GM12878 (cell line): ENCODE results near the gene RPL31. TPM values are rescaled to one million over a fixed set of nuclear protein-coding genes. Genes with fewer than 3 reads are reported as not detected.

Experiments used
- ATAC-seq: fragments of 200-7000 bp; cut with Tn5 transposase; 3 replicates; pipeline ENCODE4 v1.9.1; 2020; ENCODE audit warnings: mild to moderate bottlenecking, moderate library complexity
- BruUV-seq: library from RNA; stranded (reverse); fragments of 400-500 nt; replicated peaks from 2 replicates; lab custom pipeline; 2021; lab: Mats Ljungman, UMichigan
- CTCF ChIA-PET: fragments of 300-600 bp; sonication (Branson Sonifier 250); formaldehyde crosslinking; extraction: SDS; loops from one replicate; lab custom pipeline; 2021; ENCODE audit warnings: inconsistent platforms; lab: Yijun Ruan, JAX
- POLR2A ChIA-PET: fragments of 350-600 bp; formaldehyde crosslinking; extraction: SDS; loops from one replicate; lab custom pipeline; 2021; ENCODE audit warnings: inconsistent platforms; lab: Charles Lee
- RAD21 ChIA-PET: fragments of 300-600 bp; sonication (Branson Sonifier 250); formaldehyde crosslinking; loops from one replicate; lab custom pipeline; 2023; ENCODE audit warnings: antibody characterized with exemption; ENCODE audit not compliant: unreplicated experiment; lab: Charles Lee
- SMC1A ChIA-PET: fragments of 300-600 bp; sonication (Branson Sonifier 250); formaldehyde crosslinking; loops from one replicate; lab custom pipeline; 2023; ENCODE audit not compliant: unreplicated experiment, uncharacterized antibody; lab: Charles Lee
- DNase-seq: peaks from one replicate; pipeline ENCODE4 v3.0.0-alpha.2; 2011; ENCODE audit warnings: low read depth, low spot score
- FAIRE-seq: peaks from 3 replicates; lab custom pipeline; 2011; peaks lifted over from hg19 to GRCh38; lab: Jason Lieb, UNC
- H2AFZ ChIP-seq: 2 replicates; pipeline ENCODE4 v1.6.0; 2011; ENCODE audit warnings: low read depth, low read length, control low read depth; ENCODE audit not compliant: control insufficient read depth
- H3K27ac ChIP-seq: 2 replicates; pipeline ENCODE4 v1.5.1; 2011; ENCODE audit warnings: control low read depth; ENCODE audit not compliant: control insufficient read depth, insufficient read depth
- H3K27me3 ChIP-seq, 2 experiments: replicated peaks in 1 of 2; 2 replicates each; pipeline versions ENCODE4 v1.6.0 to v1.6.1; 2011; ENCODE audit warnings: low read length in 1 of 2; ENCODE audit not compliant: control insufficient read depth in 2 of 2, insufficient read depth in 2 of 2
- H3K36me3 ChIP-seq, 2 experiments: 2 replicates each; pipeline ENCODE4 v1.5.1; 2011; ENCODE audit warnings: low read length in 1 of 2; ENCODE audit not compliant: control insufficient read depth in 2 of 2, insufficient read depth in 2 of 2
- H3K4me1 ChIP-seq: 2 replicates; pipeline ENCODE4 v1.6.1; 2011; ENCODE audit warnings: mild to moderate bottlenecking, low read length, moderate library complexity, mixed read lengths; ENCODE audit not compliant: control insufficient read depth, insufficient read depth
- H3K4me2 ChIP-seq: 2 replicates; pipeline ENCODE4 v1.6.0; 2011; ENCODE audit warnings: control low read depth; ENCODE audit not compliant: control insufficient read depth, insufficient read depth
- H3K4me3 ChIP-seq: fragments of 200-600 bp; sonication (generic); 2 replicates; pipeline ENCODE4 v1.5.1; 2016
- H3K79me2 ChIP-seq: 2 replicates; pipeline ENCODE4 v1.6.0; 2011; ENCODE audit warnings: low read length; ENCODE audit not compliant: control insufficient read depth, insufficient read depth
- H3K9ac ChIP-seq: 2 replicates; pipeline ENCODE4 v1.8.0; 2011; ENCODE audit warnings: low read length, control low read depth, mixed read lengths; ENCODE audit not compliant: control insufficient read depth, insufficient read depth
- H3K9me3 ChIP-seq: replicated peaks from 3 replicates; pipeline ENCODE4 v1.5.1; 2011; ENCODE audit warnings: mild to moderate bottlenecking, low read length; ENCODE audit not compliant: control insufficient read depth, insufficient read depth
- H4K20me1 ChIP-seq: 2 replicates; pipeline ENCODE4 v1.6.0; 2011; ENCODE audit not compliant: control insufficient read depth, insufficient read depth
- ATF7 ChIP-seq: fragments of 450-650 bp; IDR thresholded peaks from 2 replicates; pipeline ENCODE4 v1.6.1; 2016; ENCODE audit warnings: low read depth, mild to moderate bottlenecking
- BCL11A ChIP-seq: IDR thresholded peaks from 2 replicates; pipeline ENCODE4 v1.6.1; 2011; ENCODE audit warnings: low read depth, low read length
- CBX5 ChIP-seq: sonication (generic); IDR thresholded peaks from 2 replicates; pipeline ENCODE4 v1.6.1; 2016; ENCODE audit warnings: low read depth, moderate library complexity, mild to moderate bottlenecking, inconsistent platforms
- CREM ChIP-seq: IDR thresholded peaks from 2 replicates; pipeline ENCODE4 v1.6.1; 2014; ENCODE audit warnings: antibody characterized with exemption, low read depth
- HDGF ChIP-seq: fragments of 450-650 bp; IDR thresholded peaks from 2 replicates; pipeline ENCODE4 v1.6.1; 2016; ENCODE audit warnings: antibody characterized with exemption
- KDM1A ChIP-seq: fragments of 200-600 bp; sonication (generic); IDR thresholded peaks from 2 replicates; pipeline ENCODE4 v1.6.1; 2016; ENCODE audit warnings: borderline replicate concordance
- NR2F1 ChIP-seq: fragments of 450-650 bp; conservative IDR thresholded peaks from 2 replicates; pipeline ENCODE4 v1.6.1; 2017; ENCODE audit warnings: mild to moderate bottlenecking
- RAD21 ChIP-seq: IDR thresholded peaks from 2 replicates; pipeline ENCODE4 v1.6.1; 2011; ENCODE audit warnings: mild to moderate bottlenecking, low read depth, low read length, moderate library complexity; ENCODE audit not compliant: insufficient read depth
- SIN3A ChIP-seq: IDR thresholded peaks from 2 replicates; pipeline ENCODE4 v1.6.1; 2012; ENCODE audit warnings: low read depth, low read length, improper control_type of control experiment
- SIX5 ChIP-seq: IDR thresholded peaks from 2 replicates; pipeline ENCODE4 v1.6.1; 2011; ENCODE audit warnings: mild to moderate bottlenecking, low read depth, low read length, moderate library complexity; ENCODE audit not compliant: severe bottlenecking
- SMC3 ChIP-seq: IDR thresholded peaks from 2 replicates; pipeline ENCODE4 v1.6.1; 2011; ENCODE audit warnings: low read length, improper control_type of control experiment, borderline replicate concordance
- STAT1 ChIP-seq: fragments of 450-650 bp; conservative IDR thresholded peaks from 2 replicates; pipeline ENCODE4 v1.6.1; 2014; ENCODE audit warnings: antibody characterized with exemption, mild to moderate bottlenecking
- TAF1 ChIP-seq: IDR thresholded peaks from 2 replicates; pipeline ENCODE4 v1.6.1; 2011; ENCODE audit warnings: mild to moderate bottlenecking, low read depth, low read length, borderline replicate concordance
- ZSCAN29 ChIP-seq: fragments of 450-650 bp; IDR thresholded peaks from 2 replicates; pipeline ENCODE4 v1.6.1; 2017; ENCODE audit warnings: mild to moderate bottlenecking, moderate library complexity
- WGBS: methylation state at CpG from one replicate; pipeline ENCODE4 v1.1.6; 2016; ENCODE audit warnings: low lambda C conversion rate; ENCODE audit not compliant: insufficient replicate concordance, insufficient coverage; ENCODE audit errors: missing lambda C conversion rate; 5-methylcytosine and 5-hydroxymethylcytosine counted together
- in situ Hi-C: fragments of 300-500 bp; cut with MboI; formaldehyde crosslinking; loops from 9 replicates; pipeline ENCODE4 v1.14.3; 2018; ENCODE audit warnings: mixed read lengths
- intact Hi-C: fragments of 100-400 bp; cut with micrococcal nuclease; formaldehyde crosslinking; loops from one replicate; pipeline ENCODE4 v1.14.2; 2022; ENCODE audit not compliant: unreplicated experiment
- polyA plus RNA-seq, 11 experiments: library from polyadenylated mRNA; depleted of rRNA in 4 of 11; unstranded in 6 of 11; stranded (reverse) in 5 of 11; fragments of >200 nt; fragmentation: Nextera tagmentation in 4 of 11; fragmentation: Illumina TruSeq in 1 of 11; extraction: Ambion mirVana in 4 of 11; extraction: Trizol in 1 of 11; gene quantifications; 1 replicate in 1 of 11; 2 replicates in 10 of 11; pipeline versions ENCODE4 v1.2.1 to v1.2.3, GENCODE V29; 2011 to 2016; ENCODE audit warnings: inconsistent platforms in 2 of 11, missing spikeins in 2 of 11, low read depth in 1 of 11
- total RNA-seq, 4 experiments: library from RNA; depleted of rRNA in 3 of 4; stranded (reverse); fragments of >200 nt in 3 of 4; fragmentation: Illumina TruSeq in 1 of 4; extraction: Trizol in 1 of 4; gene quantifications; 2 replicates each; pipeline versions ENCODE4 v1.2.1 to v1.2.3, GENCODE V29; 2013 to 2021
- TF ChIP-seq, protein P1 (sequence below): fragments of 450-650 bp; conservative IDR thresholded peaks from 2 replicates; pipeline ENCODE4 v1.6.1; 2017; ENCODE audit warnings: mild to moderate bottlenecking, moderate library complexity
- TF ChIP-seq, protein P2 (sequence below): fragments of 450-650 bp; IDR thresholded peaks from 2 replicates; pipeline ENCODE4 v1.6.1; 2017; ENCODE audit warnings: low read depth, mild to moderate bottlenecking, moderate library complexity

The RPL31 gene
- total and polyA plus RNA-seq, 10 of the 15 experiments (the other 5 are each of a cell fraction or from before 2014, with no cell fraction given): 1,643 to 8,551 (median 2,208) TPM

DNA sequence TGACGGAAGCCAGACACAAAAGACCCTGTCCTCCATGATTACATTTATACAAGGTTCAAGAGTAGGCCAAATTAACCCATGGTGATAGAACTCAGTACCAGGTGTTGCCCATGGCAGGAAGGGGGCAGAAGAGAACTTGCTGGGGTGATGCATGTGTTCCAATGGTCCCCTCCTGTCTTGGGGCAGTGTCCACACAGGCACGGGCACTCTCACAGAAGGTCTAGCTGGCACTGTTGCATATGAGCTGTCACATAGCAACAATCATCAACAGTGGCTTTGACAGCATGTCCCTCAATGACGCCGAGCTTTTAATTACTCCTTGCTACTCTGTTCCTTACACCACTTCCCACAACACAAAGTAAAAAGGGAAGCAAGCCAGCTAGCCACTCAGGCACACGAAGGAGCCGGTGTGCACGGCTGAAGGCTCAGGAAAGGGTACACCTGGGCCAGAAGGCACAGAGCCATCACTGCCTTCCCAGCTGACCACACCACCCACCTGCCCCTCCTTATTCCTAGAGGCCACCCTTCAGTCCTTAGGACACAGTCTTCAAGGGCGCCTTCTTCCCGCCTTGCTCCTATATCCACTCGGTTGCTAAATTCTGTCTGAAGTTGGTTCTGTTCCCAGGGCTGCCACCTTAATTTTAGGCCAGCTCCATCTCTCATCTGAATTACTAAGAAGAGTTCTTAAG is 28.9 kb downstream of the RPL31 start (continued):
- TF ChIP-seq TAF1: no peak
- TF ChIP-seq SMC3: no peak
- no peak for TF ChIP-seq NR2F1
- TF ChIP-seq, protein P1, sequence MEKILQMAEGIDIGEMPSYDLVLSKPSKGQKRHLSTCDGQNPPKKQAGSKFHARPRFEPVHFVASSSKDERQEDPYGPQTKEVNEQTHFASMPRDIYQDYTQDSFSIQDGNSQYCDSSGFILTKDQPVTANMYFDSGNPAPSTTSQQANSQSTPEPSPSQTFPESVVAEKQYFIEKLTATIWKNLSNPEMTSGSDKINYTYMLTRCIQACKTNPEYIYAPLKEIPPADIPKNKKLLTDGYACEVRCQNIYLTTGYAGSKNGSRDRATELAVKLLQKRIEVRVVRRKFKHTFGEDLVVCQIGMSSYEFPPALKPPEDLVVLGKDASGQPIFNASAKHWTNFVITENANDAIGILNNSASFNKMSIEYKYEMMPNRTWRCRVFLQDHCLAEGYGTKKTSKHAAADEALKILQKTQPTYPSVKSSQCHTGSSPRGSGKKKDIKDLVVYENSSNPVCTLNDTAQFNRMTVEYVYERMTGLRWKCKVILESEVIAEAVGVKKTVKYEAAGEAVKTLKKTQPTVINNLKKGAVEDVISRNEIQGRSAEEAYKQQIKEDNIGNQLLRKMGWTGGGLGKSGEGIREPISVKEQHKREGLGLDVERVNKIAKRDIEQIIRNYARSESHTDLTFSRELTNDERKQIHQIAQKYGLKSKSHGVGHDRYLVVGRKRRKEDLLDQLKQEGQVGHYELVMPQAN: no peak

DNA sequence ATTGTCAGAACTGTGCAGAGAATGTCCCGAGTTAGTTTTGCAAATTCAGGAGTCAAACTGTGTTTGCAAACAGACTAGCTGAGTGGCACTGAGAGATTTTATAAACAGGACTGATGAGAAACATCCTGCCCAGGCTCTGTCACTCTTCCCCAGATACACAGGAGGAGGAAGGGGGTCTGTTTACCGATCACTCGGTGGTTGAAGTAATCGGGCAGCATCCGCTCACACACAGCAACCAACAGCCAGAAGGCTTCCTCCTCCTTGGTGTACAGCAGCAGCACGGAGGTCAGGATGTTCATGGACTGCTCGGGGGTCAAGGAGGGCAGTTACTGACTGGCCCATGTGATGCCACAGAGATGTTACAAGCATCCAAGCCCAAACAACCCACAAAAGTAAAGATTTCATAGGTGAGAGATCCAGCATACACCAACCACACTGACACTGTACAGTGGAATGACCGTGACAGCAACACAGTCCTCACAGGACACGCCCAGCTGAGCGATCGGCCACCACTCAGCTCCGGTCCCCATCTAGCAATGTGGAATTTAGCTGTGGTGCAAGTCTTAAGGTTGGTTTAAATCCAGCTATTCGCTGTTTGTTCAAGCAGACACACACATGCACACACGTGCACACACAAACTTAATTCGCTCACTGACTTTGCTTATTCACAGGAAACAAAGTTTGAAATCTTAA is 30.1 kb downstream of the RPL31 start:
- ChIA-PET SMC1A (interaction anchor here (1.4 kb wide), 1 partner anchor 84 kb away, joined by 3 read pairs; no protein-coding TSS in a partner anchor), RAD21 (interaction anchor here (1.6 kb wide), 1 partner anchor 20 kb away, joined by 4 read pairs; no protein-coding TSS in a partner anchor), POLR2A (interaction anchor here (0.5 kb wide), 1 partner anchor 32 kb away, joined by 3 read pairs; no protein-coding TSS in a partner anchor), CTCF (interaction anchor here (0.7 to 2.1 kb wide), 5 partner anchors 13 to 173 kb away, joined by 3 to 7 read pairs (median 4); no protein-coding TSS in a partner anchor)
- Histone ChIP-seq H3K27me3 (no peaks in the 10 kb centered on the region), H3K79me2 (no peaks in the 10 kb centered on the region), H3K9me3 (no peaks in the 10 kb centered on the region), H2AFZ (no peak overlapping the region), H4K20me1 (no peaks in the 10 kb centered on the region), H3K27ac (no peak overlapping the region), H3K4me2 (no peak overlapping the region), H3K4me3 (no peak overlapping the region), H3K4me1 (no peaks in the 10 kb centered on the region), H3K36me3 (no peaks in the 10 kb centered on the region; a peak in 2 of 4 replicates), H3K9ac (no peak overlapping the region)
- WGBS: 45% methylated on average over 15 of the region's 15 CpGs
- BruUV-seq: no TSS peak
- intact Hi-C loops (no loop called here), in situ Hi-C loops (no loop called here)
- FAIRE-seq (no peak), ATAC-seq (no peak), DNase-seq (no peak)
- TF ChIP-seq, protein P1: no peak
- TF ChIP-seq HDGF: no peak
- TF ChIP-seq SIN3A: no peak
- no peak for TF ChIP-seq NR2F1
- no peak for TF ChIP-seq CREM
- no peak for TF ChIP-seq RAD21
- TF ChIP-seq CBX5: no peak
- TF ChIP-seq KDM1A: no peak
- TF ChIP-seq, protein P2, sequence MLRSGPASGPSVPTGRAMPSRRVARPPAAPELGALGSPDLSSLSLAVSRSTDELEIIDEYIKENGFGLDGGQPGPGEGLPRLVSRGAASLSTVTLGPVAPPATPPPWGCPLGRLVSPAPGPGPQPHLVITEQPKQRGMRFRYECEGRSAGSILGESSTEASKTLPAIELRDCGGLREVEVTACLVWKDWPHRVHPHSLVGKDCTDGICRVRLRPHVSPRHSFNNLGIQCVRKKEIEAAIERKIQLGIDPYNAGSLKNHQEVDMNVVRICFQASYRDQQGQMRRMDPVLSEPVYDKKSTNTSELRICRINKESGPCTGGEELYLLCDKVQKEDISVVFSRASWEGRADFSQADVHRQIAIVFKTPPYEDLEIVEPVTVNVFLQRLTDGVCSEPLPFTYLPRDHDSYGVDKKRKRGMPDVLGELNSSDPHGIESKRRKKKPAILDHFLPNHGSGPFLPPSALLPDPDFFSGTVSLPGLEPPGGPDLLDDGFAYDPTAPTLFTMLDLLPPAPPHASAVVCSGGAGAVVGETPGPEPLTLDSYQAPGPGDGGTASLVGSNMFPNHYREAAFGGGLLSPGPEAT: no peak
- TF ChIP-seq STAT1: no peak
- TF ChIP-seq ATF7: no peak
- no peak for TF ChIP-seq BCL11A
- no peak for TF ChIP-seq ZSCAN29
- TF ChIP-seq SIX5: no peak
